ENCODE measurements around the gene CD300LG.

The CD300LG gene

DNA sequence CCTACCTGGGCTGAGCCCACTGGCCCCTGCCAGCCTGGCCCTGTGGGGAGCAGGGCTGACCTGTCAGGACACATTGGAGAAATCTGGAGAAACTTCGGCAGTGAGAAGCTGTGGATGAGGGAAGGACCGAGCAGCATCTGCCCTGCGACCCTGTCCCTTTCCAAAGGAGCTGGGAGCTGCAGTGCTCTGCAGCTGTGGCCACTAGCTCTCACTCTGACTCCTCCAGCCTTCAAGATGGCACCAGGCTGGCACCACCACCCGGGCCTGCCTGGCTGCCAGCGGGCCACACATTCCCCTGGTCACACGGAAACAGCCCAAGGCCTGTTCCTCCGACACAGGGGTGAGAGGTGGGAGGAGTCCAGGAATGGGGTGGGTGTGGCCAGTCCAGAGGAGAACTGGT, 30.1 kb downstream of the CD300LG start:
- H3K9me3 ChIP-seq (ENCODE audit: control insufficient read depth in 1 of 2, low read length in 2 of 2): no peaks in the 10 kb centered on the region
- no peaks in the 10 kb centered on the region for H3K27me3 ChIP-seq (ENCODE audit: control insufficient read depth in 1 of 2, insufficient read depth in 2 of 2, low read length in 2 of 2)
- peaks cover 32 to 40% of the 10 kb centered on the region in 2 donors for H3K4me1 ChIP-seq (ENCODE audit: control insufficient read depth in 1 of 2, insufficient read depth in 2 of 2, low read length in 2 of 2)
- no peak overlapping the region for H3K9ac ChIP-seq (ENCODE audit: low read depth in 1 of 2, low read length in 2 of 2)
- no peak overlapping the region for H3K27ac ChIP-seq (ENCODE audit: low read depth, low read length)
- no peaks in the 10 kb centered on the region for H3K36me3 ChIP-seq (ENCODE audit: control insufficient read depth in 1 of 2, insufficient read depth in 2 of 2, low read length in 2 of 2)
- H3K4me3 ChIP-seq (ENCODE audit: low read depth in 1 of 2, low read length in 2 of 2): no peak overlapping the region

DNA sequence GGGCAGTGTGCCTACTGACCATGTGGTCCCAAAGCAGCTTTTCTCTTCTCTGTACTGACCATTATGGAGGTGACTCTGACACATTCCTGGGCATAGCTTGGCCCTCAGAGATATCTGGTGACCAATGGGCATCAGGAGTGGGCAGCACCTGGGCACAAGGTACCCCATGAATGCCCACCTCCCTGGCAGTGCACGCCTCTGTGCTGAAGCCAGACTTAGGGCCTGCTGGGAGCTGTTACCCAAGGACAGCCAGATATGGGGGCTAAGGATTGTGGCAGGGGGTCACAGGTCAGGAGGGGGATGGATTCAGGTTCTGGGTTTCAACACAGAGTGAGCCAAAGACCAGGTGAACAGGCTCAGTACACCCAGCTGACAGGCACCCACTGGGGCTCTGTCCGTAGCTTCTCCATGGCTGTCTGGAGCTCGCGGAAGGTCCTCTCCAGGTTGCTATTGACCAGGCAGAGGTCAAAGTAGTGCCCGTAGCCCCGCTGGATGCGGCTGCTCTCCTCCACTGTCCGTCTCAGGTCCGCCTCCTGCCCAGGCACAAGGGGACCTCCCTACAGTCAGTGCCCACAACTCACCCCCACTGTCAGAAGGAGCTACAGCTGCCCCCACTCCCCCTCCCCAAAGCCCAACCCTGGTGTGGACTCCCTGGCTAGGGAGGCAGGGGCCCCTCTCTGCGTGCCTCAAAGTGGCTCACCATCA, 30.6 kb downstream of the CD300LG start:
- no peak overlapping the region for H3K9ac ChIP-seq (ENCODE audit: low read depth in 1 of 2, low read length in 2 of 2)
- no peaks in the 10 kb centered on the region for H3K27me3 ChIP-seq (ENCODE audit: control insufficient read depth in 1 of 2, insufficient read depth in 2 of 2, low read length in 2 of 2)
- H3K9me3 ChIP-seq (ENCODE audit: control insufficient read depth in 1 of 2, low read length in 2 of 2): no peaks in the 10 kb centered on the region
- H3K36me3 ChIP-seq (ENCODE audit: control insufficient read depth in 1 of 2, insufficient read depth in 2 of 2, low read length in 2 of 2): no peaks in the 10 kb centered on the region
- H3K4me1 ChIP-seq (ENCODE audit: control insufficient read depth in 1 of 2, insufficient read depth in 2 of 2, low read length in 2 of 2): peaks cover 32 to 35% of the 10 kb centered on the region in 2 donors
- H3K27ac ChIP-seq (ENCODE audit: low read depth, low read length): no peak overlapping the region
- H3K4me3 ChIP-seq (ENCODE audit: low read depth in 1 of 2, low read length in 2 of 2): no peak overlapping the region

DNA sequence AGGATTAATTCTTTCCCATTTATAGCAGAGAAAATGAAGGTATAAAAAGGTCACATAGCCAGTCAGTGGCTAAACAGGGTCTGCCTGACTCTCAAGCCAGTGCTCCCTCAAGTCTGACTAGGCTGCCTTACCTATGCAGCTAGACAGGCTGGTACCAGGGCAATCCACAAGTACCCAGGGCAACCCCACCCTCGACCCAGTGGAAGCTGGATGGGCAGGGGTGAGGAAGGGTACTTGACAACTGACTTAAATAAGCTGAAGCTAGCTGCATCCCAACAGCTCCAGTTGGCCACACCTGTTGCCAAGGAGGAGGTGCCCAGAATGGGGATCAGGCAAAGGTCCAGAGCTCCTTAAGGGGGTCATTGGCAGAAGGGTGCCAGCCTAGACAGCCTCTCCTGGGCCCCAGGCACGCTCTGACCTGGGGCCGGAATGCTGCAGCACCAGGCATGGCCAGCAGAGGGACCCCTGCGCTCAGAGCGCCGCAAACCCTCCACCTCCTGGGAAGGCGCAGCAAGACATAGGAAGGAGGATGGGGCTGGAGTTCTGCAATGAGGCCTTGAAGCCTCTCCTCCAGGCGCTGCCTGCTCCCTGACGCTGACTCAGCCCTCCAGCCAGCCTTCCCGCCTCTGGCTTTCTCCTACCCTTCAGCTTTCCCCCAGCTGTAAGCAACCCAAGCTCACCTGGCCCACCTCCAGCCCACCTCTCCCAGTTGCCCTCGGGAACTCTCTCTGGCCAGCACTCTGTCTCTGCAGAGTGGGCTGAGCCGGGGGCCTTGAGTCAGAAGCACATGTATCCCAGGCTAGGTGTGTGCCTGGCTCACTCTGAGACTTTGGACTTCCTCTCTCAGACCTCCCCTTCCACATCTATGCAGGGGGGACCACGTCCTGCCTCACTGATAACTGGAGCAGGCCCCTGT, 31.5 kb downstream of the CD300LG start:
- peaks cover 28% of the 10 kb centered on the region in 2 donors for H3K4me1 ChIP-seq (ENCODE audit: control insufficient read depth in 1 of 2, insufficient read depth in 2 of 2, low read length in 2 of 2)
- H3K4me3 ChIP-seq (ENCODE audit: low read depth in 1 of 2, low read length in 2 of 2): no peak overlapping the region
- no peaks in the 10 kb centered on the region for H3K27me3 ChIP-seq (ENCODE audit: control insufficient read depth in 1 of 2, insufficient read depth in 2 of 2, low read length in 2 of 2)
- no peaks in the 10 kb centered on the region for H3K36me3 ChIP-seq (ENCODE audit: control insufficient read depth in 1 of 2, insufficient read depth in 2 of 2, low read length in 2 of 2)
- no peak overlapping the region for H3K27ac ChIP-seq (ENCODE audit: low read depth, low read length)
- no peaks in the 10 kb centered on the region for H3K9me3 ChIP-seq (ENCODE audit: control insufficient read depth in 1 of 2, low read length in 2 of 2)
- H3K9ac ChIP-seq (ENCODE audit: low read depth in 1 of 2, low read length in 2 of 2): no peak overlapping the region

DNA sequence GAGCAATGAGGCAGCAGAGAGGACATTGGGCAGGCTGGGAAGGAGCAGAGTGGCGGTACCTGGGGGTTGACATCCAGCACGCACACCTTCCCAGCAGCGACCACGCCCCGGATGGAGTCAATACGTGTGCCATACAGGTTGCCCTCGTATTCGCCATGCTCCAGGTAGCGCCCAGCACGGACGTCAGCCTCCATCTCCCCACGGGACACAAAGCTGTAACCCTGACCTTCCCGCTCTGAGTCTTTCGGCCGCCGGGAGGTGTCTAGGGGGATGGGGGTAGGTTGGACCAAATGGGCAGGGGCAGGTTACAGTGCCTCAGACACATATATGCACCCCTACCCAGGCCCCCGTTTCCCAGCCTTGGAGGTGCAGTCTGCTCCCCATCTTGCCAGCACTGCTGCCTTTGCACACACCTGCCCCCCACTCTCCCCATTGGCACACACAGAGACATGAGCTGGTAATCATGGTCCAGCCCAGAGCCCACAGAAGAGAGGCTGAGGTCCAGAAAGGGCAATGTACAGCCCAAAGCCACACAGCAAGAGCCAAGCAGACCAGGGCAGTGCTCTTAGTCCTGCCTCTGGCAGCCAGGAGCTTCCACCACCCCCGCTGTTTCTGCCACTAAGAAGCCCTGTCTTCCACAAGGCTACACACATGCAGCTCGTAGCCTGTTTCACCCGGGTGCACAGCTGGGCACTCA, 32.9 kb downstream of the CD300LG start:
- Histone ChIP-seq H3K9me3 (ENCODE audit: control insufficient read depth in 1 of 2, low read length in 2 of 2) (no peaks in the 10 kb centered on the region), H3K27me3 (ENCODE audit: control insufficient read depth in 1 of 2, insufficient read depth in 2 of 2, low read length in 2 of 2) (no peaks in the 10 kb centered on the region), H3K36me3 (ENCODE audit: control insufficient read depth in 1 of 2, insufficient read depth in 2 of 2, low read length in 2 of 2) (no peaks in the 10 kb centered on the region), H3K4me1 (ENCODE audit: control insufficient read depth in 1 of 2, insufficient read depth in 2 of 2, low read length in 2 of 2) (peaks cover 17 to 18% of the 10 kb centered on the region in 2 donors), H3K4me3 (ENCODE audit: low read depth in 1 of 2, low read length in 2 of 2) (no peak overlapping the region), H3K27ac (ENCODE audit: low read depth, low read length) (no peak overlapping the region), H3K9ac (ENCODE audit: low read depth in 1 of 2, low read length in 2 of 2) (no peak overlapping the region)

DNA sequence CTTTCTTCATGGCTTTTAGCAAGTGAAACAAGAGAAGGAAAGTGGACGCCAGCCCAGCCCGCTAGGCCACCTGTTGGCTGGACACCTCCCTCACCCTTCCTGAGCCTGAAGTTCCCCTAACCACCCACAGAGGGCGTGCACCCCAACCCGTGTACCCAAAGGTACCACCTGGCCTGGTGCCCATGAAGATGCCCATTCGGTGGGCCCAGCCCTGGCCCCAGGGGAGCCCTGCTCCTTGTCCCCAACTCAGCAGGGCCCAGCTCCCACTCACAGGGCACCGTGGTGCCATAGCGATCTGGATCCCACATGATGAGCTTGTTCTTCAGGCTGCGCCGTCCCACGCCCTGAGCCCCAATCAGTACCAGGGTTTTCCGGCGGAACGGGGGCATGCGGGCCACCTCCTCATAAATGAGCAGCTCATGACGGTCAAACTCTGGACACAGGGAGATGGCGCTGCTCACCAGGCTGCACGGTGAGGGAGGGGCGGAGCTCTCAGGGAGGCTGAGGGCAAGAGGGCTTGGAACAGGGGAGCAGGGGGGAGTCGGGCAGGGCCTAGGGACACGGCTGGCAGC, 33.5 kb downstream of the CD300LG start:
- no peak overlapping the region for H3K4me3 ChIP-seq (ENCODE audit: low read depth in 1 of 2, low read length in 2 of 2)
- no peak overlapping the region for H3K27ac ChIP-seq (ENCODE audit: low read depth, low read length)
- H3K27me3 ChIP-seq (ENCODE audit: control insufficient read depth in 1 of 2, insufficient read depth in 2 of 2, low read length in 2 of 2): no peaks in the 10 kb centered on the region
- H3K9ac ChIP-seq (ENCODE audit: low read depth in 1 of 2, low read length in 2 of 2): no peak overlapping the region
- no peaks in the 10 kb centered on the region for H3K9me3 ChIP-seq (ENCODE audit: control insufficient read depth in 1 of 2, low read length in 2 of 2)
- H3K4me1 ChIP-seq (ENCODE audit: control insufficient read depth in 1 of 2, insufficient read depth in 2 of 2, low read length in 2 of 2): peaks cover 13% of the 10 kb centered on the region in 2 donors
- no peaks in the 10 kb centered on the region for H3K36me3 ChIP-seq (ENCODE audit: control insufficient read depth in 1 of 2, insufficient read depth in 2 of 2, low read length in 2 of 2)

DNA sequence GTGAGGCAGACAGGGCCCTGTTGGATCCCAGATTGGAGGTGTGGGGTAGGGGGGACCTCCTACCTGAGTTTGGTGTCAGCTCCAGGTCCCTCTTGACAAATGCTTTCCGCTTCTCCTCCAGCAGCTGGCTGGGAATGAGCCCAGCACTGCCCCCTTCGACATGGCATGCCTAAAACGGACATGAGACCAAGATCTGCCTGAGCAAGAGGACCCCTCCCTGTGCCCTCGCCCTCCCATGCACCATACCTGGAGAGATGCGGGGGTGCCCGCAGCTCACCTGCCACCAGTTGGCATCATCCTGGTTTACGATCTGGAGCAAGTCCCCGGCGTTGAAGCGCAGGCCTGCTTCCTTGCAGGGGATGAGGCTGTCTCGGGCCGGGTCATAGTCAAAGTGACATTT, 34.2 kb downstream of the CD300LG start:
- Histone ChIP-seq H3K4me1 (ENCODE audit: control insufficient read depth in 1 of 2, insufficient read depth in 2 of 2, low read length in 2 of 2) (peaks cover 13% of the 10 kb centered on the region in 2 donors), H3K9me3 (ENCODE audit: control insufficient read depth in 1 of 2, low read length in 2 of 2) (no peaks in the 10 kb centered on the region), H3K36me3 (ENCODE audit: control insufficient read depth in 1 of 2, insufficient read depth in 2 of 2, low read length in 2 of 2) (no peaks in the 10 kb centered on the region), H3K27ac (ENCODE audit: low read depth, low read length) (no peak overlapping the region), H3K9ac (ENCODE audit: low read depth in 1 of 2, low read length in 2 of 2) (no peak overlapping the region), H3K27me3 (ENCODE audit: control insufficient read depth in 1 of 2, insufficient read depth in 2 of 2, low read length in 2 of 2) (no peaks in the 10 kb centered on the region), H3K4me3 (ENCODE audit: low read depth in 1 of 2, low read length in 2 of 2) (no peak overlapping the region)

DNA sequence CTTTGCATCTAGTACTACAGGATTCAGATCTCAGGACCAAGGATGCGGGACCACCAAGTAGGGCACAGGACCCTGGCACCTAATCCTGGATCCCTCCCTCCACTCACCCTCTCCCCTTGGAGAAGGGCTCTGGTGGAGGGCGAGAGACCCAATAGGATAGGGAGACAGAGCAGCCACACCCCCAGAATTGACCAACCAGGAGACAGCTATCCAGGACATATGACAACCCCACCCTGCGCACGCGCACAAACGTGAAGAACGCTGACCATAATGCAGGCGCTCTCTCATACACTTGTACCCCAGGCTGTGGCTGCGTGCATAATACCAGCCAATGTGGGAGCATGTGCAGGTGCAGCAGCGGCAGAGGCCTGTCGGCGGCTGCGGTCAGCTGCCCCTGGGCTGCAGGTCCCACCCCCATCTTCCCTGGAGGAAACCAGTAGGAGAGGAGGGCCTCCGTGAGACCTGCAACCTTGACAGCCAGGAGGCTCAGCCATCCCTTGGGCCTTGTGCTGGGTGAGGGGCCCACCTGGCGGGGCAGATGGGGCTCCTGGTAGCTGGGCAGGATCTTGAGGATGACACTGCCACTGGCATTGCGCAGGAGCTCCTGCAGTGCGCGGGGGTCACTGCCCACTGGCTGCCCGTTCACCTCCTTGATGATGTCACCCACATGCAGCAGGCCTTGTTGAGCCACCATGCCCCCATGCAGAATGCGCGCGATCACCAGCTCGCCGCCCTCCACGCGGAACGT, 35.0 kb downstream of the CD300LG start:
- H3K36me3 ChIP-seq (ENCODE audit: control insufficient read depth in 1 of 2, insufficient read depth in 2 of 2, low read length in 2 of 2): no peaks in the 10 kb centered on the region
- H3K9ac ChIP-seq (ENCODE audit: low read depth in 1 of 2, low read length in 2 of 2): no peak overlapping the region
- peaks cover 13% of the 10 kb centered on the region in 2 donors for H3K4me1 ChIP-seq (ENCODE audit: control insufficient read depth in 1 of 2, insufficient read depth in 2 of 2, low read length in 2 of 2)
- no peak overlapping the region for H3K4me3 ChIP-seq (ENCODE audit: low read depth in 1 of 2, low read length in 2 of 2)
- no peak overlapping the region for H3K27ac ChIP-seq (ENCODE audit: low read depth, low read length)
- H3K27me3 ChIP-seq (ENCODE audit: control insufficient read depth in 1 of 2, insufficient read depth in 2 of 2, low read length in 2 of 2): no peaks in the 10 kb centered on the region
- no peaks in the 10 kb centered on the region for H3K9me3 ChIP-seq (ENCODE audit: control insufficient read depth in 1 of 2, low read length in 2 of 2)

DNA sequence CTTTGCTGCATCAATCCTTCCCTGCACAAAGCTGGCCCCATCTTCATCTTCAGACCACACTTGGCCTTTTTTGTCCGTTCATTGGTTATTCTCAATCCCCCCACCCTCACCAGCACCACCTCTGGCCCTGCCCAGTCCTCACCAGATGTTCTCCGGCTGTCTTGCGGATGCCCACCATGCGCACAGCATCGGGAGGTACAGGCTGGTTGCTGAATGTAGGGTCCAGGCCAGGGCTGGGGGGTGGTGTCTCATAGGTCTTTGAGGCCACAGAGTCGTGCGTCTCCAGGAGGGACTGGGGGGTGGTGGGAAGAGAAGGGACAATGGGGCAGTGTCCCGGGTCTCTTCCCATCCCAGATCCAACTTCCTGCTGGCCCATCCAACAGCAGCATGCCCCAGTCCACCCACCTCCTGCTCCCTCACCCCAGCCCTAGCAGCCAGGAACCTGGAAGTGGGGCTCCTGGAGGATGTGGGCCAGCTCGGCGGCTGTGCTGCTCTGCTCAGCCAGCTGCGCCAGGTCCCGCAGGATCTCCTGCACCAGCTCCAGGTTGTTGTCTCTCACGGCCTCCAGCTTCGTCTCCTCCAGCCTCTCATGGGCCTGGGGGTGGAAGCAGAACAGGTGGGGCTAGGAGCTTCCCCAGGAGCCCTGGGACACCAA, 35.9 kb downstream of the CD300LG start:
- Histone ChIP-seq H3K27me3 (ENCODE audit: control insufficient read depth in 1 of 2, insufficient read depth in 2 of 2, low read length in 2 of 2) (no peaks in the 10 kb centered on the region), H3K27ac (ENCODE audit: low read depth, low read length) (no peak overlapping the region), H3K9me3 (ENCODE audit: control insufficient read depth in 1 of 2, low read length in 2 of 2) (no peaks in the 10 kb centered on the region), H3K9ac (ENCODE audit: low read depth in 1 of 2, low read length in 2 of 2) (no peak overlapping the region), H3K4me3 (ENCODE audit: low read depth in 1 of 2, low read length in 2 of 2) (no peak overlapping the region), H3K4me1 (ENCODE audit: control insufficient read depth in 1 of 2, insufficient read depth in 2 of 2, low read length in 2 of 2) (peaks cover 11 to 12% of the 10 kb centered on the region in 2 donors), H3K36me3 (ENCODE audit: control insufficient read depth in 1 of 2, insufficient read depth in 2 of 2, low read length in 2 of 2) (no peaks in the 10 kb centered on the region)

DNA sequence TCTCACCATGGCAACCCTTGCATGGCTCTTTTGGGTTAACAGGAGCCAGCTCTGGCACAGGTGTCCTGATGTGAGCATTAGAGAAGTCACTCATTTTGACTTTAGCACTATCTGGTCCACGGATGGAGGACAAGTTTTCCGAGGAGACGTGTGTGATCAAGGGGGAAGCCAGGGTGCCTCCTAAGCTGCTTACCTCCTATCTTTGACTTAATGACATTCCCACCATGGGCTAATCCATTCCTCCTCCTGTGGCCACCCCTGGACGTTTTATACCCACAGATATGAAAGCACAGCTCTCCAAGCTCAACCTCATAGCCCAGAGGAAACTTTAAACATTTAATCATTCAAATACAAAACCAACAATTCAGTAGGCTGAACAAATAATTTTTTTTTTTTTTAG, 41.6 kb downstream of the CD300LG start:
- Histone ChIP-seq H3K36me3 (ENCODE audit: control insufficient read depth in 1 of 2, insufficient read depth in 2 of 2, low read length in 2 of 2) (no peaks in the 10 kb centered on the region), H3K4me3 (ENCODE audit: low read depth in 1 of 2, low read length in 2 of 2) (no peak overlapping the region), H3K9ac (ENCODE audit: low read depth in 1 of 2, low read length in 2 of 2) (no peak overlapping the region), H3K27me3 (ENCODE audit: control insufficient read depth in 1 of 2, insufficient read depth in 2 of 2, low read length in 2 of 2) (no peaks in the 10 kb centered on the region), H3K4me1 (ENCODE audit: control insufficient read depth in 1 of 2, insufficient read depth in 2 of 2, low read length in 2 of 2) (no peaks in the 10 kb centered on the region), H3K9me3 (ENCODE audit: control insufficient read depth in 1 of 2, low read length in 2 of 2) (no peaks in the 10 kb centered on the region), H3K27ac (ENCODE audit: low read depth, low read length) (no peak overlapping the region)

All from duodenal mucosa (tissue), 2 donors.